ENCODE data around the gene SLC7A5.
A peak's percentile ranks its signal among the peaks of the same experiment; 100 is the strongest.
"Not testable (repeated sequence)": the region's sequence is repeated elsewhere in the genome, so short reads cannot be mapped to it uniquely, and the experiment has no call there.

Gene SLC7A5

GRCh38 chr16:87887931-87888330 is 18.6 kb upstream of the SLC7A5 start:
- DNase-seq (ENCODE audit: low read depth) = not testable (repeated sequence)

DNA sequence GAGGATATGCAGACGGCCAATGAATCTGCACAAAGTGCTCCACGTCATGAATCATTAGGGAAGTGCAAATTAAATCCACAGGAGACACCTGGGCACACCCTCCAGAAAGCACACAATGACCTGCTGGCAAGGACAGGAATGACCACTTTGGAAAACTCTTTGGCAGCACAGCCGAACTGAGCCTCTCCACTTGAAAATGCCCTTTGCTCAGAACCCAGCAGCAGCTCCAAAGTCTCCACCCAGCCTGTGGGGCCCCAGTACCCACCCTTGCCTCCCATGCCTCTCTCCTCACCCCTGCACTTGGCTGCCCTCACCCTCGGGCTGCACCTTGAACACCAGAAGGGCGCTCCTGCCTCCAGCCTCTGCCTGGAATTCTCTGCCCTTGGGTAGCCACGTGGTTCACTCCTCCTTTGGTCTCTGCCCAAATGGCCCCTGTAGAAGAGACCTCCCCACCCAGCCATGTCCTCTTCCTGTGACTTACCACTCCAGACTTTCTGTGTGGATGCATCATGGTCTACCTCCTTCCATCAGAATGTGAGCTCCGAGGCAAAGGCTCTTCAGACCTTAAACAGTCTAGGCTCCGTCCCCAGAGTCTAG is 16.2 kb upstream of the SLC7A5 start:
- DNase-seq (ENCODE audit: low read depth) = not testable (repeated sequence)

GRCh38 chr16:87882436-87883019 is 13.2 kb upstream of the SLC7A5 start:
- no peak for DNase-seq (ENCODE audit: low read depth)

DNA sequence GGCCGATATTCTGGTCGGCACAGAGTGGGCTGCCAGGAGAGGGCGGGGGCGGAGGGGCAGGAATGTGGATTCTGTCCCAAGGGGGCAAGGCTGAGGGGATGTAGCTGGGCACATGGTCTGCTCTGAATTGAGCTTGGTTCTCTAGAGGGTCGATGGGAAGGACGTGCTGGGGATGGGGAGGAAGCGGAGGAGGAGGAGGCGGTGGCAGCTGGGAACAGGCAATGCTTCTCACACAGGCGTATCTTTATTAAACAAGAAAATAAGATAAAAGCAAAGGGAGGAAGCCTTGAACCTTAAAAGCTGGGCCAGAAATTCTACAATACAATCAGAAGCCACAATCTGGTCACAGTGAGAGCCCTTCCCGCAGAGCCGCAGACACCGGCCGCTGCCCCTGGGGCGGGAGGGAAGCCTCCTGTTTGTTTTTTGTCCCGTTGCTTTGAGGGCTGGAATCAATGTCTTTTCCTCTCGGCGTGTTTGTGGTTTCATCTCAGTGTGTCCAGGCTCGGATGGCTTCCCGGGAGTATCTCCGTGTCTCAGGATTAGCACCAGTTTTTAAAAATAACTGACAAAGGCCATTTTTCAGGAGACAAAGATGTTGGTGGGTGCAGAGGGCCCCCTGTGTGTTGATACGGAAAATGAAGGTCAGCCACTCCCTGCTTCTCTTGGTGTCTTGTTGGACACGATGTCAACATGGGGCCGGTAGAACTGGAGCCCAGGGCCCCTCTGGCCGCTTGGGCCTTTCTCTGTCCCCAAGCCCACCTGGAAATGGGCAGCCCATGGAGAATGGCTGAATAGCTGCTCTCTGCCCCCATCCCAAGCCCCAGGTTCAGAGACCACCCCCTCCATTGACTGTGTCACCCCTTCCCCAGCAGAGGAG is 12.3 kb upstream of the SLC7A5 start:
- no peak for DNase-seq (ENCODE audit: low read depth)

- DNase-seq (ENCODE audit: low read depth) = no peak
These were observed 10.9 kb upstream of the SLC7A5 start for GRCh38 chr16:87880117-87880696.

GRCh38 chr16:87879411-87880013 is 10.2 kb upstream of the SLC7A5 start:
- DNase-seq (ENCODE audit: low read depth) = not testable (repeated sequence)

DNA sequence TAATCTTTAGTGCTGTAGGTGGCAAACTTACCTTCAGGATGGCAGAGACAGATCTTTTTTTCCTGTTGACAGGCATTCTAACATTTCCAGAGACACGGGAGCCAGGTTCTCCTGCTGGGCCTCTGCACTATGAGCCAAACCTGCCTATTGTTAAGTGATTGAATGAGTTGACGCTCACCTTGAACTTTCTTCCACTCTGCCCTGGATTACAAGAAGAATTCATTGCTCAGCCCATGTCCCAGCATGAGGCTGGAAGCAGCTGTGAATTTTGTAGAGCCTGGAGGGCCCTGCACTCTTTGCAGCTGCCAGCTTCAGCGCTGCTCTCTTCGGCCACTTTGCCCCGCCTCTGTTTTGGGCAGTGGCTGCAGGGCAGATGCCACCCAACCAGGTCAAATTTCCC is 9.4 kb upstream of the SLC7A5 start:
- DNase-seq (ENCODE audit: low read depth) = no peak

DNA sequence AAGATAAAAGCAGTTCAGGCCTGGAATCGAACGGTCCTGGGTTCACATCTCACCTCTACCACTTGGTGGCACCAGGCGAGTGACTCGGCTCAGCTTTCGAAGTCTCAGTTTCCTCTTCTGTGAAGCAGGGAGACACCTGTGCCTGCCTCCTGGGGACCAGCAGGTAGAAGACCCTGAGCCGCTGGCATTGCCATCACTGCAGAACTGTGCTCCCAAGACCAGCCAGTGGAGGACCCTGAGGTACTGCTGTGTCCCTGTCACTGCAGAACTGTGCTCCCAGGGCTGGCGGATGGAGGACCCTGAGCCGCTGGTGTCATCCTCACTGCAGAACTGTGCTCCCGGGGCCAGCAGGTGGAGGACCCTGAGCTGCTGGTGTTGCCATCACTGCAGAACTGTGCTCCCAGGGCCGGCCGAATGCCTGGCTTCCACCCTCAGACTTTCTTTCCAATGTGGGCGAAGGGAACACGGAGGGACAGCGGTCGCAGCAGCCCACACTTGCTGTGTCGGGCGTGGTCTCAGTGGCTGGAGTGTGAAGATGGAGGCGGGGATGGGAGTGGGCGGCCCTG is 8.7 kb upstream of the SLC7A5 start:
- DNase-seq (ENCODE audit: low read depth) = no peak

- no peak for DNase-seq (ENCODE audit: low read depth)
These were observed 5.5 kb upstream of the SLC7A5 start for GRCh38 chr16:87874639-87875427.

- not testable (repeated sequence) for DNase-seq (ENCODE audit: low read depth)
These were observed 1.3 kb upstream of the SLC7A5 start for GRCh38 chr16:87870418-87871291.

DNA sequence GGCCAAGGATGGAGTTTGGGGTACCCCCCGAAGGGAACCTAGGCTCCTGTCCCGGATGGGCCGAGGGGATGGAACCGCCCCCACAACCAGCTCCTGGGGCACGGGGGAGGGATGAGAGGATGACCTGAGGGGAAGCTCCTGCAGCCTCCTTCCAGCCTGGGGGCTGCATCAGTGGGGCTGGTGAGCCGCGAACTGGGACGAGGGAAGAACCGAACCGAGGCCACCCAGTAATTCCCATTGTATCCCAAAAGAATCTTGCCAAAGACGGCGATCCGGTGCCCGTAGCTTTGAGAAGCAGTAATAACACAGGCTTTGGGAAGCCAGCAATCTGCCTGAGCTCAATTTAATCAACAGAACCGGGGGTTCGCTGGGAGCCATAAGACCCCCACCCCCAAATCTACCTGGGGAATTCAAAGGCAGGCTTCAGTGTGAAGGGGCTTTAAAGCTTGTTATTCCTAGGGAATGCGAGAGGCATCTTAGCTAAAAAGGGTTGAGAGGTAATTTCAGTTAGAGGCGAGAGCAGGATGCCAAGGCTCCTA is 641 bp upstream of the SLC7A5 start:
- not testable (repeated sequence) for DNase-seq (ENCODE audit: low read depth)

DNA sequence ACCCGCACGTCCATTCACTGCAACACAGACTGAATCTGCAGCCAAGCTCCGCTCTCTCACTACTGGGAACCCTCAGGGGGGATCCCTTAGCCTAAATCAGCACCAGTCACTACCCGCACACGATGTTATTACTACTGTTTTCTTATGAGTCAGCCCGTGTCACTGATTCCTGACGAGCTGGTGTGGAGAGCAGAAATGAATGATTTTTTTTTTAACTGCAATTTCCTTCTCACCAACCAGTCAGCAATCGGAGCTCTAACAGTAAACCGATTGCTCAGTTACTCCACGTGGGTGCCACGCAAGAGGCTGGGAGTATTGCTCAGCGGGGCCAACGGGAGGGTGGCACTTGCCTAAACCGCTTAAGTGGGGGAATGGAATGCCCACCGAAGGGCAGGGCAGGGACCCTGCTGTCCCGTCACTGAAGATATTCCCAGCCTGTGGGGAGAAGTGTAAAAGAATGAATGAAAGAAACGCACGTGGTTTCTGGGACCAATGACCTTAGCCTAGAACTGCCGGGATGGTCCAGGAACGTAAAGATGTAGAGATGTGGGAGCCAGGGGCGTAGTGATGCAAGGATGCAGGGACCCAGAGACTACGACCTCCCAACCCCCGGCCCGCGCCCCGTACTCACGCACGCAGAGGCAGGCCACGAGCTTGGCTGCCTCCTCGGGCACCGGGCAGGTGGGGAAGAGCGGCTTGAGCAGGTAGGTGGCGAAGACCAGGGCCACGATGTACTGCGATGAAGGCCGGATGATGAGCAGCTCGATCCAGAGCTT is 865 bp downstream of the SLC7A5 start:
- DNase-seq (ENCODE audit: low read depth) = peak; percentile 44

DNA sequence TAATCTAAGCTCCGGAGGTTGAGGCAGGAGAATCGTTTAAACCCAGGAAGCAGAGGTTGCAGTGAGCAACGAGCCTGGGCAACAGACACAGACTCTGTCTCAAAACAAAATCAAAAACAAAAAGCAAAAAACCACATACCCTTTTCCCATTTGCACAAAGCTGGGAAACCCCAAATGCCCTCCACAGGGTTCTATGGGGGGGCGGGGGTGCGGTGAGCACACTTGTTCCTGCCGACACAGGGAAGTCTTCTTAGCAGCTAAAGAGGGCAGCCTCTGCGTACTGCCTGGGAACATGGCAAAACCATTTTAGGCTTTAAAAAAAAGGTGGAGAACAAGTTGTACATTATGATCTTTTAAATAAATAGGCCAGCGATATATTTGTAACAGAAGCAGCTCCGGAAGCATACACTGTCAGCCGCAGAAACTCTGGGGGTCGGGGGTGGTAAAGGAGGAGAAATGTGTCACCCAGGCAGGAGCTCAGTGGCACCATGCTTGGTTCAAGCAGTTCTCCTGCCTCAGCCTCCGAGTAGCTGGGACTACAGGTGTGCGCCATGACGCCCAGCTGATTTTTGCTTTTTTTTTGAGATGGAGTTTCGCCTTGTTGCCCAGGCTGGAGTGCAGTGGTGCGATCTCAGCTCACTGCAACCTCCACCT is 3.3 kb downstream of the SLC7A5 start:
- not testable (repeated sequence) for DNase-seq (ENCODE audit: low read depth)

DNA sequence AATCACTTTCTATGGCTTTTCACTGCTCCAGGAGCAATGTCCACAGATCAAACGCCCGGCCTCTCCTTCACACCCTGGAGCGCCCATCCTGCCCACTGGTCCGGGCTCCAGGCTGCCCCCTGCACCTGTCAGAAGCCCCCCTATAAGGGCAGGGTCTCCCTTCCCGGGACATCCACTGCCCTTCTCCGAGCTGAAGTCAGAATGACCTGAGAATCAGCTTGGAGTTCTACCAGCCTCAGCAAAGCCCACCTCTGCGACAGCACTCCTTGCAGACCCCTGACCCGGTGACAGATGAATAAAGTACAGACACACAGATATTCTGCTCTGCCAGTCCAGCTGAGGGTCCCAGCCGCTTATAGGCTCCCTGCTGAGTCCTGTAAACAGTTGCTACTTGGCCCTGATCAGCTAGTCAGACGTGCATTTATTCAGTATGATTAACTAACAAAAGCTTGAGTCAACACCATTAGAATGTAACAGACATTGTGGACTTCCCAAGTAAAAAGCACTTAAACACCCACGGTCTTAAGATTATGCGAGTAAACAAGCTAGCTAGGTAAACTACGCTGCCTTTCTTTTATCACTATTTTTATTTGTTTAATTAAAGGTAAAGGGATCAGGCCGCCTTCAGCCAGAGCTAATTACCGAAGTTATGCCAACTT is 4.8 kb downstream of the SLC7A5 start:
- DNase-seq (ENCODE audit: low read depth) = no peak

DNA sequence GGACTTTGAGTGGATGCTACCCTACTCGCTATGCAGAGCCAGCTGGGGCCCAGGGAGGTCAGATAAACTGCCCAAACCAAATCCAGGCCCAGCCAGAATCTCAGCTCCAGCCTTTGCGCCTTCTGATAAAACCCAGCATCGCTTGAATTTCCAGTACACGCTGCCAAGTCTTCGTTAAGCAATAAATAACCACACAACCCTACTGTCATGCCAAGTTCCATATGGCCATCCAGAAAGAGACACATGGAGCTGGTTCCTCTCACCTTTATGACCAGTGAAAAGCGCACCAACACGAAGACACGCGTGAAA is 6.0 kb downstream of the SLC7A5 start:
- DNase-seq (ENCODE audit: low read depth) = not testable (repeated sequence)

- DNase-seq (ENCODE audit: low read depth) = not testable (repeated sequence)
These were observed 6.5 kb downstream of the SLC7A5 start for GRCh38 chr16:87862597-87863326.

GRCh38 chr16:87861300-87862099 is 7.8 kb downstream of the SLC7A5 start:
- DNase-seq (ENCODE audit: low read depth) = not testable (repeated sequence)

All from HS-5 (cell line).